ENCODE results near the gene C1QTNF1.

Gene C1QTNF1

GRCh38 chr17:79006046-79006445, 17.9 kb upstream of the C1QTNF1 start:
- H3K4me3 ChIP-seq (replicated peaks; ENCODE audit: insufficient read depth, low read length): no peak overlapping the region
- H3K27me3 ChIP-seq (ENCODE audit: insufficient read depth, poor library complexity, severe bottlenecking): no peaks in the 10 kb centered on the region
- no peak overlapping the region for H3K27ac ChIP-seq (replicated peaks)
- DNase-seq (ENCODE audit: low read depth in 1 of 2, low spot score in 1 of 2): no peak
- TF ChIP-seq POLR2AphosphoS5 (IDR thresholded peaks at IDR 0.05; ENCODE audit: low read depth) (no peak), SPI1 (IDR thresholded peaks at IDR 0.05; ENCODE audit: borderline replicate concordance, low read depth) (no peak), CTCF (IDR thresholded peaks at IDR 0.05; ENCODE audit: insufficient read depth, low read length) (no peak), REST (IDR thresholded peaks at IDR 0.05; ENCODE audit: insufficient replicate concordance, low read depth) (no peak), GABPA (IDR thresholded peaks at IDR 0.05; ENCODE audit: low read depth) (no peak)

- DNase-seq (ENCODE audit: low read depth in 1 of 2, low spot score in 1 of 2): no peak
These were observed 17.0 kb upstream of the C1QTNF1 start for GRCh38 chr17:79006794-79007503.

More at GRCh38 chr17:79006794-79007503, 17.0 kb upstream of the C1QTNF1 start:
- Histone ChIP-seq H3K4me3 (replicated peaks; ENCODE audit: insufficient read depth, low read length) (no peak overlapping the region), H3K27me3 (ENCODE audit: insufficient read depth, poor library complexity, severe bottlenecking) (no peaks in the 10 kb centered on the region), H3K27ac (replicated peaks) (no peak overlapping the region)
- TF ChIP-seq GABPA (IDR thresholded peaks at IDR 0.05; ENCODE audit: low read depth) (no peak), POLR2AphosphoS5 (IDR thresholded peaks at IDR 0.05; ENCODE audit: low read depth) (no peak), SPI1 (IDR thresholded peaks at IDR 0.05; ENCODE audit: borderline replicate concordance, low read depth) (no peak), CTCF (IDR thresholded peaks at IDR 0.05; ENCODE audit: insufficient read depth, low read length) (no peak), REST (IDR thresholded peaks at IDR 0.05; ENCODE audit: insufficient replicate concordance, low read depth) (no peak)
